HG02610 (cell line): ENCODE measurements around the gene BMP7.
"Not testable (repeated sequence)": the region's sequence is repeated elsewhere in the genome, so short reads cannot be mapped to it uniquely, and the experiment has no call there.

Experiments
- ATAC-seq: cut with Tn5 transposase; IDR thresholded peaks from one replicate; pipeline ENCODE4 v1.9.1; 2021; ENCODE audit warnings: mild to moderate bottlenecking, moderate library complexity; ENCODE audit not compliant: unreplicated experiment

BMP7 gene

DNA sequence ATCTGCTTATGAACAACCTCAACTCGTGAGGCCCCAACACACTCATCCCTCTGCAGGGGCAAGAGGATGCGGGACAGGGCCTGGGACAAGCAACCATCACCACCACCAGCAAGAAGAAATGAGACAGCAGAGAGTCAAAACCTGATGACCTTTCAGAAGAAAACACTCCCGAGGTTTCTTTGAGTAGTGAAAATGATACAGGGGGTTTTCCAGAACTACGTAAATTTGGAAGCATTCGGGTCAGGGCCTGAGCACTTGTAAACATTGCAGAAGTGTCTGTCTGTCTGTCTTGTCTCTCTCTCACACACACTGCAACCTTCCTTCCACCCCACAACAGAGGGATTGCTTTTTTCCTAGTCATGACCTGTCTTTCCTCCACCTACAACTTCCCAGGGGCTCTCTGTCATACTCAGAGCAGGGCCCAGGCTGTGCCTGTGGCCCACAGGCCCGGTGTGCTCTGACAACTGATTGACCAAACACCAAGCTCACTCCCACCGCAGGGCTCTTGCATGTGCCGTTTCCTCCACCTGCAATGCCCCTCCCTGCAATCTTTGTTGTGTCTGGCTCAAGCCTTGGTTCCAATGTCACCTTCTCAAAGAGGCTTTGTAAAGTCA lies 90.9 kb downstream of the BMP7 start:
- peak; percentile 69 for ATAC-seq

DNA sequence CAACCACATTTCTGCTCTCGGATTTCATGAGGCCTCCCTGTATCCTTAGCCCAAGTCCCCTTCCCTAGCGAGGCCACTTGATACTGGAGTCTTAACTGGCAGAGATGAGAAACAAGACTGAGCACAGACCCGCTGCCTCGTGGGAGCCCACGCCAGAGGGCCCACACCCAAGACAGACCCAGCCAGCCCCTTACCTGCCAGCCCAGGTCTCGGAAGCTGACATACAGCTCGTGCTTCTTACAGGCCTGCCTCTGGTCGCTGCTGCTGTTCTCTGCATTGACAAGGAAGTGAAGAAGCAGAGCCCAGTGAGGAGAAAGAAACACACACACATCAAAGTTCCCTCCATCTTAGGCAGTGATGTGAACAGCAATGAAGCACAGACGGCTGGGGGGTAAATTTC lies 91.7 kb downstream of the BMP7 start:
- ATAC-seq: no peak

GRCh38 chr20:57173986-57174385 lies 92.5 kb downstream of the BMP7 start:
- ATAC-seq: no peak

DNA sequence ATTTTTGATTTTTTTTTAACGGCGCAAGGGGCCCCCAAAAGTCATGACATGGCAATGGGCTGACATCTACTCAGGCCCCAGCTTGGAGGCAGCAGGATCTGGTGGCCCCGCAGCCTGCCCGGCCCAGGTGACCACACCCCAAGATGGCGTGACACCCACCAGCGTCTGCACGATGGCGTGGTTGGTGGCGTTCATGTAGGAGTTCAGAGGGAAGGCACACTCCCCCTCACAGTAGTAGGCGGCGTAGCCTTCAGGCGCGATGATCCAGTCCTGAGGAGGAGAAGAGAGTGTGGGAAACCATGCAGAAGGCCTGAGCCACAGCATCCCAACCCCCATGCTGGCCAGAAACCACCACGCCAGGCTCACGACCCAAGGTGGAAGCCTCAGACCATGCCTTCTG lies 93.4 kb downstream of the BMP7 start:
- no peak for ATAC-seq

- ATAC-seq: no peak
Measured at GRCh38 chr20:57170343-57170742, 96.1 kb downstream of the BMP7 start.

DNA sequence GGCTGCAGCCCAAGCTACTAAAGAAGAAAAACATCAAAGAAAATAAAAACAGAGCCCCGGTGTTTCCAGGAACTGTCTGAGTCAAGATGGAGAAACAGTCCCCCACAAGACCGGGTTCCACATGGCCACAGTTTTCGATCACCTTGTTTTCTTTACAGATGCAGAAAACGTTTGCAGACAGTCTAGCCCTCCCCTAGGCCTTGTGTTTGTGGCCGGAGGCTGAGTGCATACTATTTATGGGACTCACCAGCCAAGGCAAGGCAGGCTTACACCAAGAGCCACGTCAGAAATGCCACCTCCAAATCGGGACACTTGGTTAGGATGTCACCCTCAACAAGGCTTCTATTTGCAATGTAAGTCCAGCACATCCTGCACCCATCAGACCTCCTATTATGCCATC lies 97.3 kb downstream of the BMP7 start:
- ATAC-seq: no peak

DNA sequence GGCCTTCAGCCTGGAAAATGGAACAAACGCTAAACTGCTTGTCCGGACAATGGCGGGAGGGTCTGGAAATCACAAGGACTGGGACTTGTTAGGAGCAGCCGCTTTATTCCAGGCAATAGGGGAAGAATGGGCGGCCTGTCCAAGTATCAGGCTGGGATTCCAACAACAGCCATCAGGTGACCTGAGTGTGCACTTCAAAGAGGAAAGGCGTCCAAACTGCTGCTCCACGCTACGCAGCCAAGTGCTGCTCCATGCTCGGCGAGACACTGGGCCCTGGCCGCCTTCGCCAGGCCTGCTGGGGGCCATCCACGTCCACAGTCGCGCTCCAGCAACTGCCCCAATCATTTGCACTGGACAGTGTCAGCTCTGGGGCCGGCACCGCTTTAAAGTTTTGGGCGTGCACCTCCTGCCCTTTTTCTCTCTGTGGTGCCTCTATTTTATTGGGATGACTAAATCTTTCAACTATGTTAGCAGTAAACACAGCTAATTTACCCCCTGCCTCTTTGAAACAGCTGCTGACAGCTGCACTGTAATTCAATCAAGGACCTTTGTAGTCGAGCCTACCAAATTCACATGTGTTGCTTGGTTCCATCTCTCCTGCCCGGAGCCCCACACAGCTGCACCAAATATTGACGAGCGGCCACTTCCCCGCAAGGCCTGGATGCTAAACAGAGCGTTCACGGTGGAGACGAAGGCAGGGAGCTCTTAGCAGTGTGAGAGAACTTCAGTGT lies 98.3 kb downstream of the BMP7 start:
- ATAC-seq: no peak

DNA sequence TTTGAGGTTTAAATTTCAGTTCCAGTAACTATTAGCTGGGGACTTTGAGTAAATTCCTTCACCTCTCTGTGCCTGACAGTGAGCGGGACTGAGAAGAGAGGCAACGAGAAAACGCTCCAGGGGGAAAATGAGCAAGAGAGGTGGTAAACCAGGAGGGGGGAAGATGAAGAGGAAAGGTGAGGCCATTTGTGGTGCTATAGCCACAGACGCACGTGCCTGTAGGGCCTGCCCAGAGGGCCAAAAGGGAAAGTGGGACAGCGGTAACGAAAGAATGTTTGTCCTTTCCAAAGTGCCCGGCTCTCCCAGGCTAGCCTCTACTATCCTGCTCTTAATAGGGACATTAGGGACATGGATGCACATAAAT lies 99.2 kb downstream of the BMP7 start:
- ATAC-seq: no peak

DNA sequence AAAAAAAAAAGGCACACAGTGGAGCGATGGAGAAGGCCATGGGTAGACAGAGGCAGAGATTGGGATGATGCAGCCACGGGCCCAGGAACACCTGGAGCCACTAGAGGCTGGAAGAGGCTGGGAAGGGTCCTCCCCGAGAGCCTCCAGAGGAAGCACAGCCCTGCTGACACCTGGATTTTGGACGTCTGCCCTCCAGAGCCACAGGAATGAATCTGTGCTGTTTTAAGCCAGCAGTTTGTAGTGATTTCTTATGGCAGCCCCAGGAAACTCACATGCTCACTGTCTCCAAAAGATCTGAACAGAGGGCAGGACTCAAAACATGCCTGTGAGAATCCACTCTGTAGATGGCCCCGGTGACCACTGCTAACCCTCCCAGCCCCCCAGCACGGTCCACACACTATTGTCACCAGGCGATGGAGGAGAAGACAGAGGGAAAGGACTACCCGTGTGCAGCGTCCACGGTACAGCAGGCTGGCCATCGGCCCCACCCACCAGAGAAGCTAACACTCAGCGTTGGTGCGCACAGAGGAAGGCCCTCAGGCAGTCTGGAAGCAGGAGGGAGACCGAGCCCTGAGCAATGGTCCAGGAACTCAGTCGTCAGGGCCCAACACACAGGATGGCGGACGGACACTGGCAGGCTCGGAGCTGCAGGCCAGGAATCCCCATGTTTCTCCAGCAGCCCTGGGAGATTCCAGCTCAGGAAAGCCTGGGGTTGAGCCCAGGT lies 99.7 kb downstream of the BMP7 start:
- no peak for ATAC-seq

DNA sequence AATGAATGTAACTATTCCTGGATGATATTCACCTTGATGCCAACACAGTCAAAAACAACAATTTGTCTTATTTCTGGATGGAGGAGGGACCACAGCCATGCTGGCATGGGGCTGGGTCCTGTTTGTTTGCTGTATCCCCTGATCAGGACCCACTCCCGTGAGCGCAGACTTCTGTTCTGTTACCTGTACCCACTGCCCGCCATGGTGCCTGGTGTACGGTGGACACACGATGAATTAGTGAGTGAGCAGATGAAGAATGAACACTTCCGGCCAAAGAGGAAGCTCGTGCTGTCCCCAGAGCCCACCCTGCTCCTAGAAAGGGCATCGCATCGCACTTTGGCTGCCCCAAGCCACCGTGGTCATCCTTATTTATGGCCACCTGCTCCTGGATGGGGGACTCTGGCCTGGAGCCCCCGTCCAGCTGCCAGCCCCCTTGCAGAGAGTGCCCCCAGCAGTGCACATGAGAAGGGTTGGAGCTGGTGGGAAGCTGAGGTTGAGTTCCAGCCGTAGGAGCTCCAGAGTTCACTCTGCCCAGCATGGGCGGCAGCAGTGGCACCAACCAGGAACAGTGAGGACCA lies 100.9 kb downstream of the BMP7 start:
- no peak for ATAC-seq

DNA sequence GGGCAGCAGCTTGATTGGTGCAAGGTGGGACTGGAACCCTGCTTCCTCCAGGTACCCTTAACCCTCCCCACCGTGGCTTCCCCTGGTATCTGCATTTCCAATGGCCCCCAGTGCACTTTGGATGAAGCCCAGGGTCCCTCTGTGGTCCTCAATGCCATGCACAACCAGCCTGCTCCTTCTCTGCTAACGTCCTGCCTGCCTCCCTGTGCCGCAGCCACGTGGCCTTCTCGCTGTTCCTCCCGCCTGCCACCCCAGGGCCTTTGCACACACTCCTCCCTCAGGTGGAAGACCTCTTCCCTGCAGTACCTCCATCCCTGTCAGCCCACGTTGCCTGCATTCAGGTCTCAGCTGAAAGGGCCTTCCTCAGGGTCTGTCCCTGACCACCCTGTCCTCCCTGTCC lies 101.6 kb downstream of the BMP7 start:
- ATAC-seq: no peak

GRCh38 chr20:57163041-57163440 lies 103.4 kb downstream of the BMP7 start:
- ATAC-seq: no peak

DNA sequence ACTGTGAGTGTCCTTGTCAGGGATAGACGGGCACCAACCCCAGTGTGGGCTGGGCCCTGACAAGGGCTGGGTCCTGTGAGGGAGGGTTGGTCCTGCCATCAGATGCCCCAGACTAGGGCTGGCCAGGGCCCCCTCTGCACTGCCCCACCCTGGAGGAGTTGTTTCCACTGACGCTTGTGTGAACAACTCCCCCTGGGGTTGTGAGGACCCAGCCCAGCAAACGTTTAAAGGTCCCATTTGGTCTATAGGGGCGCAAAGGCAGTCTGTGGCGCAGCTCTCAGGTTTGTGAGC lies 104.1 kb downstream of the BMP7 start:
- ATAC-seq: no peak

- no peak for ATAC-seq
Measured at GRCh38 chr20:57161478-57162361, 104.7 kb downstream of the BMP7 start.

DNA sequence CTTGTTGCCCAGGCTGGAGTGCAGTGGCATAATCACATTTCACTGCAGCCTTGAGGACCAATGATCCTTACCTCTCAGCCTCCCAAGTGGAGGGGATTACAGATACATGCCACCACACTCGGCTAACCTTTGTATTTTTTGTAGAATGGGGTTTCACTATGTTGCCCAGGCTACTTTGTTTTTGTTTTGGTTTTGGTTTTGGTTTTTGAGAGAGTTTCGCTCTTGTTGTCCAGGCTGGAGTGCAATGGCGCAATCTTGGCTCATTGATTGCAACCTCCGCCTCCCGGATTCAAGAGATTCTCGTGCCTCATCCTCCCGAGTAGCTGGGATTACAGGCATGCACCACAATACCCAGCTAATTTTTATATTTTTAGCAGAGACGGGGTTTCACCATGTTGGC lies 105.5 kb downstream of the BMP7 start:
- ATAC-seq: no peak

DNA sequence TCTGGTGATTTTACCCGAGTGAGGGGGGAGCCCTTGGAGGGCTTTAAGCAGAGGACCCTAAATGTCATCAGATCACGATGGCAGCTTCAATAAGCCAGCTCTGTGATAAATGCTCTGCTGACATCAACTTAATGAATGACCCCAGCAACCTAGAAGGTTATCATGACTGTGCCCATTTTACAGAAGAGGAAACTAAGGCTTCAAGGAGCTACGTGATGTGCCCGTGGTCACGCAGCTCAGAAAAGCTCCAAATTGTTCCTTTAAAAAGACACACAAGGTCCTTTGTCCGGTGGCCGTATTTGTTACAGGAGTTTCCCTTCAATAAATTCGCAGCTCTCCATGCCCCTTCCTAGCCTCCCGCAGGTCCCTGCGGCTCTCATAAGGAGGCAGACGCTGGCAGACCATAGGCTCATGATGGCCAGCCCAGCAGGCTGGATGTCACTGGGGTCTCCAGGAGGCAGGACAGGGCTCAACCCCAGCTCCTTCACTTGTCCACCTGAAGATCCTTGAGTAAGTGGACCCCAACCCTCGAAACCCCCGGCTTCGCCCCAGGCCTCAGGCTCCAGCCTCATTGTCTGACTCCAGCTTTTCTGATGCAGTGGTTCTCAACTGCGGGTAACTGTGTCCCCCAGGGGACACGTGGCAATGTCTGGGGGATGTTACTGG lies 106.4 kb downstream of the BMP7 start:
- ATAC-seq: no peak

DNA sequence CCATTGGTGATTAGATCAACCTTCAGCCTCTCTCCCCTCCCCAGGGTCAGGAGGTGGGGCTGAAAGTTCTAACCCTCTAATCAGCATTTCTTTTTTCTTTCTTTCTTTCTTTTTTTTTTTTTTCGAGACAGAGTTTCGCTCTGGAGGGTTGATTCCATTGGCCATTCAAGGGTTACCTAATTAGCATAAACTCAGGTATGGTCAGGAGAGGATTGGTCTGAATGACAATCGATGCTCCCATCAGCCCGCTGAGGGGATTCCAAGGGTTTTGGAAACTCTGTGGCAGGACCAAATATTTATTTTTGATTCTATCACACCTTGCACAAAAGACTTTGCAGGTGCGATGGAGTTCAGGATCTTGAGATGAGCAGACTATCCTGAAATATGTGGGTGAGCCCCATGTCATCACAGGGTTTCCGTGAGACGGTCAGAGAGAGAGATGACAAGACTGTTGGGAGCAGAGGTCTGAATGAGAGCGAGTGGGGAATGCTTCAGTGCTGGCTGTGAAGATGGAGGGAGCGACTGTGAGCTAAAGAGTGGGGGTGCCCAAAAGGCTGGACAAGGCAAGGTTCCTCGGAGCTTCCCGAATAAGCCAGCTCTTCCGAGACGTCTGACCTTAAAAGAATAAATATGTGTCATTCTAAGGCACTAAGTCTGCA lies 107.1 kb downstream of the BMP7 start:
- no peak for ATAC-seq

DNA sequence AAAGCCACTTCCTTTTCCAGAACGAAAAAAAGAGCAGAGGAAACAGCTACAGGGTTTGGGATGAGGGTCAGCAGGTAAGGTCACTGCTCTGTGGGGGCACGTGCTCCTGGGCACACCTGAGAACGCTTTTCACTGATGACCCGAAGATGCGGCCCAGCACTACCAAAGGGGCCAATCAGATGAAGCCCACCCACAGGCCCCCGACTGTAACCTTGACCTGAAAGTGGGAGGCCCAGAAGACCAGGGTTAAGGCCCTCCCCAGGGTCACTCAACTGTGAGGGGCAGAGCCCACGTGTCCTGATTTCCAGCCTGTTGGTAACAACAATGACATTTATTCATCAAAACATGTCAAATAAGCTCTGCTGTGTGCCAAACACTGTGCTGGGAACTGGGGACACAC lies 108.0 kb downstream of the BMP7 start:
- no peak for ATAC-seq

GRCh38 chr20:57157787-57158186 lies 108.7 kb downstream of the BMP7 start:
- not testable (repeated sequence) for ATAC-seq

DNA sequence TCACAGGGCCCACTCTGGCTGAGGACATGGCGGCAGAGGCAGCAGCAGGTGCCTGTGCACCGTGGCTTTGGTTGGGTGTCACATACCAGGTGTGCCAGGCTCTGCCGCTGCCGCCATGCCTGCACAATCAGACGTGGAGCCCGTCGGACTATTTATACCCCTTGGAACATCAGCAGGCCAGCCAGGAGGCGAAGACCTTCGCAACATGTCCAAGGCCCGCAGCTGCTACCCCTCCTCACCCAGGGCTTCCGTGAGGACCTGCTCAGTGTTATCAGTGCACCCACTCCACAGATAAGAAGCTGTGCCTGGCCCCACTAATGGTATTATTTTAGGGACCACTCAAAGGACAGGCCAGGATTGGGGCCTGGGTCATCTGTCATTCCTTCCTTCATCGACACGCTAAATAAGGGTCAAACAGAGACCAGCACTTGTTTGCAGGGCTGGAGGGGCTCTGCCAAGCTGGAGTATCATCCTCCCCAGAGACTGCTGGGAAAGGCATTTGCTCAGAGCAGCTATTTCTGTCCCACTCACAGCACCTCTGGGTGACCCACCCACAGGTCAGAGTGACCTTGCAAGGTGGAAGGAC lies 109.2 kb downstream of the BMP7 start:
- no peak for ATAC-seq
